Inferior parietal cortex (tissue), 1 donor: Measurements from ENCODE around the gene SDK1.
"Not testable (repeated sequence)": the region's sequence is repeated elsewhere in the genome, so short reads cannot be mapped to it uniquely, and the experiment has no call there.

ENCODE experiments used
- DNase-seq: peaks from one replicate; pipeline ENCODE4 v3.0.0-alpha.2; 2016; ENCODE audit errors: extremely low spot score

SDK1 gene

GRCh38 chr7:3732395-3733005 is 431.4 kb downstream of the SDK1 start:
- no peak for DNase-seq

- no peak for DNase-seq
Observed at GRCh38 chr7:3733541-3734140, 432.6 kb downstream of the SDK1 start.

GRCh38 chr7:3738964-3739363 is 437.9 kb downstream of the SDK1 start:
- DNase-seq: no peak

- no peak for DNase-seq
Observed at GRCh38 chr7:3739983-3740382, 438.9 kb downstream of the SDK1 start.

- DNase-seq: no peak
Observed at GRCh38 chr7:3747467-3747866, 446.4 kb downstream of the SDK1 start.

- DNase-seq: no peak
Observed at GRCh38 chr7:3748389-3748788, 447.3 kb downstream of the SDK1 start.

- no peak for DNase-seq
Observed at GRCh38 chr7:3753868-3754267, 452.8 kb downstream of the SDK1 start.

- peak; percentile 81 for DNase-seq
Observed at GRCh38 chr7:3754493-3755341, 453.7 kb downstream of the SDK1 start.

- not testable (repeated sequence) for DNase-seq
Observed at GRCh38 chr7:3755778-3756453, 454.9 kb downstream of the SDK1 start.

GRCh38 chr7:3757059-3757458 is 456.0 kb downstream of the SDK1 start:
- no peak for DNase-seq

GRCh38 chr7:3760651-3761050 is 459.6 kb downstream of the SDK1 start:
- no peak for DNase-seq

GRCh38 chr7:3762146-3762831 is 461.2 kb downstream of the SDK1 start:
- no peak for DNase-seq

- no peak for DNase-seq
Observed at GRCh38 chr7:3767917-3768777, 467.1 kb downstream of the SDK1 start.

GRCh38 chr7:3771906-3772305 is 470.9 kb downstream of the SDK1 start:
- no peak for DNase-seq

GRCh38 chr7:3778345-3778744 is 477.3 kb downstream of the SDK1 start:
- DNase-seq: no peak

GRCh38 chr7:3780016-3780415 is 479.0 kb downstream of the SDK1 start:
- no peak for DNase-seq

- DNase-seq: no peak
Observed at GRCh38 chr7:3780525-3780924, 479.5 kb downstream of the SDK1 start.

- no peak for DNase-seq
Observed at GRCh38 chr7:3781607-3782006, 480.6 kb downstream of the SDK1 start.

- DNase-seq: no peak
Observed at GRCh38 chr7:3787717-3788264, 486.7 kb downstream of the SDK1 start.

- DNase-seq: no peak
Observed at GRCh38 chr7:3790803-3791202, 489.8 kb downstream of the SDK1 start.

- no peak for DNase-seq
Observed at GRCh38 chr7:3791327-3791726, 490.3 kb downstream of the SDK1 start.
